Activated effector memory CD4-positive, alpha-beta T cell treated with anti-CD3 and anti-CD28 coated beads, Interleukin-2, amount 50 U/mL, for 16 hours (primary cell): ENCODE data around the gene PRSS35.
"Not testable (repeated sequence)": the region's sequence is repeated elsewhere in the genome, so short reads cannot be mapped to it uniquely, and the experiment has no call there.

Experiments
- DNase-seq: peaks from one replicate; pipeline ENCODE4 v3.0.0-alpha.2; 2020

Gene PRSS35

DNA sequence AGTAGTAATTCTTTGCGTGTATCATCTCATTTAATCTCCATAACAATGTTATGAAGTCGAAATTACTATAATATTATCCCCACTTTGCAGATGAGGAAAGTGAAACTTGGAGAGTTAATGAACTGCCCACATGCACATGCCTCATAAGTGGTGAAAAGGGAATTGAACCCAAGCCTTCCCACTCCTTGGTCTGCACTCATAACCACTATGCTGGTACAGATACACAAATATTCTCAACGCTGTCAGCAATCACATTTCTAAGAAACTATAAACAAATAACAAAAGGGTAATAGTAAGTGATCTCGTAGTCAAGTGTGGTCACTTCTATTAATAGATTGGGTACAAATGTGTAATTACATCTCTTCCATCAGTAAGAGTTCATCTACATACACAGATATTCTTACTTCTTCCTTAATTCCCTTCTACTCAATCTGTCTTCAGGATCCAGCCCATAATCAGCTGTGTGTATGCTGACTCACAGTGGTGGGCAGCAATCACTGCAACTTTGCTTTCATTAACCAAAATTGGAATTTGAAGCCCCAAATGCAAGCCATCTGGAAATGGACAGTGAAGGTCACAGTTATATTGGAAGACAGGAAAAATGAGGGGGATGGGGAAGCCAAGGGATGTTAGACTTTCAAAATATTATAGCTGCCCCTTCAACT is 6.6 kb downstream of the PRSS35 start:
- no peak for DNase-seq

DNA sequence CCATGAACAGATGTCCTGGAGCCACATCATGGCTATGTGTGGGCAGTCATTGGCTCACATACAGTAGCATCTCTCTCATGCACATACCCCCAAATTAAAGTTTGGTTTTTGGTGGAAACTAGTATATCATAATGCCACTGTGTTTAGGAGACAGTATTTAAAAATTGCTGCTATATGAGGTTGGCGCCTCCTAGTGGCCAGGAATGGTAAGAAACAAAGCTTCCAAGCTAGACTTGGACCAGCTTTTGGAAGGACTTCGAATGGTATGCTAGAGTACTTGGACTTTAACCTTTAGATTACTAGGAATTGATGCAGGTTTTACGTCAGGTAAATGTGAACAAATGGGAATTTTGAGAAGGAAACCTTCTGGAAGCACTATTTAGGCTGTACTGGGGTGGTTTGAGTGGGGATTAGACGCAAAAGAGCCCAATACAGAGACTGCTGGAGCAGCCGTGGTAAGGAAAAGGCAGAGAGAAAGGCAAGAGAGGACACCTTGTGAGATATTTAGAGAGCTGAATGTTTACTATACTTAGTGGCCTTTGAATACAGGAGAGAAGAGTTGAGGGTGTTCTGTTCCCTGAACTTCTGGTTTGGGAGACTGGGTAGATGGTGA is 23.8 kb downstream of the PRSS35 start:
- DNase-seq, result peak; percentile 80

DNA sequence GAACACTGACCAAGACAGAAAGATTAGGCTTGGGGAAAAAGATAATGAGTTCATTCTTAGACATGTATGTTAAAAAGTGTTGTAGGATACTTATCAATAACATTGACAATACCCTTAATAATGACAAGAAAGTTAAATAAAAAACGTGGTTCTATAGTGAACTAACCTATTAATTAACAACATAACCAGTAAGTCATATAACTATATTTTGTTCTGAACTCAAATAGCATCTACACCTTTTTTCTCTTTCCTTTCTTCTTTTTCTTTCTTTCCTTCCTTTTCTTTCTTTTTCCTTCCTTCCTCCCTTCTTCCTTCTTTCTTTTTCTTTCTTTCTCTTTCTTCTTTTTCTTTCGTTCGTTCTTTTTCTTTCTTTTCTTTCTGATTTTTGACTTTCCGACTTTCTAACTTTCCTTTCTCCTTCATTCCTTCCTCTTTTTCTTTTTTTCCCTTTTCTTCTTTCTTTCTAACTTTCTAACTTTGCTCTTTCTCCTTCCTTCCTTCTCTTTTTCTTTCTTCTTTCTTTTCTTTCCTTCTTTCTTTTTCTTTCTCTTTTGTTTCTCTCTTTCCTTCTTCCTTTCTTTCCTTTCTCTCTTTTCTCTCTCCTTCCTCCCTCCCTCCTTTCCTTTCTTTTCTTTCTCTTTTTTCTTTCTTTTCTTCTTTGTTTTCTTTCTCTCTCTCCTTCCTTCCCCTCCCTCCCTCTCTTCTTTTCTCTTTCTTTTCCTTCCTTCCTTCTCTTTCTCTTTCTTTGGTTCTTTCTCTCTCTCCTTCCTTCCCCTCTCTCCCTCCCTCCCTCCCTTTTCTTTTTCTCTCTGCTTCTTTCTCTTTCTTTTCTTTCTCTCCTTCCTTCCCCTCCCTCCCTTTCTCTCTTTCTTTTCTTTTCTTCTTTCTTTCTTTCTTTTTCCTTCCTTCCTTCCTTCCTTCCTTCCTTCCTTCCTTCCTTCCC is 24.6 kb downstream of the PRSS35 start:
- no peak for DNase-seq

DNA sequence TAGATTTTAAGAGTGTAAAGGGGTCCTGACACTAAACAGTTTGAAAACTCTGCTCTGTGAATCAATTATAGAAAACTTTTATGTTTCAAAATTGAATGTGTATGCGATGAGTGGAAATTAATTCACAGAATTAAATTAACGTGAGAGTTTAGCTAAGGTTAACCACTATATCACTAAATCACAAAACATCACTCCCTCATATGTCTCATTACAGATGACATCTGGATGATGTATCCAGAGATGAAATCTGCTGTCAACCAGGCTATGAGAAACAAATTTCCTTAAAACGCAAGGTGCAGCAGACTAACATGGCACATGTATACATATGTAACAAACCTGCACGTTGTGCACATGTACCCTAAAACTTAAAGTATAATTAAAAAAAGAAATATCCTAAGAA is 27.3 kb downstream of the PRSS35 start:
- no peak for DNase-seq

DNA sequence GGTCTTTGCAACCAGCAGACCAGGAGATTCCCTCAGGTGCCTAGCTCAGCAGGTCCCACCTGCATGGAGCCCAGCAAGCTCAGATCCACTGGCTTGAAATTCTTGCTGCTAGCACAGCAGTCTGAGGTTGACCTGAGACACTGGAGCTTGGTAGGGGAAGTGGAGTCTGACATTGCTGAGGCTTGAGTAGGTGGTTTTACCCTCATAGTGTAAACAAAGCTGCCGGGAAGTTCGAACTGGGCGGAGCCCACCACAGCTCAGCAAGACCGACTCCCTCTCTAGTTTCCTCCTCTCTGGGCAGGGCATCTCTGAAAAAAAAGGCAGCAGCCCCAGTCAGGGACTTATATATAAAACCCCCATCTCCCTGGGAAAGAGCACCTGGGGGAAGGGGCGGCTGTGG is 34.3 kb downstream of the PRSS35 start:
- DNase-seq, result no peak

DNA sequence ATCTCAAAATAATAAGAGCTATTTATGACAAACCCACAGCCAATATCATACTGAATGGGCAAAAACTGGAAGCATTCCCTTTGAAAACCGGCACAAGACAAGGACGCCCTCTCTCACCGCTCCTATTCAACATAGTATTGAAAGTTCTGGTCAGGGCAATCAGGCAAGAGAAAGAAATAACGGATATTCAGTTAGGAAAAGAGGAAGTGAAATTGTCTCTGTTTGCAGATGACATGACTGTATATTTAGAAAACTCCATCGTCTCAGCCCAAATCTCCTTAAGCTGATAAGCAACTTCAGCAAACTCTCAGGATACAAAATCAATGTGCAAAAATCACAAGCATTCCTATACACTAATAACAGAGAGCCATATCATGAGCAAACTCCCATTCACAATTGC is 38.1 kb downstream of the PRSS35 start:
- not testable (repeated sequence) for DNase-seq

DNA sequence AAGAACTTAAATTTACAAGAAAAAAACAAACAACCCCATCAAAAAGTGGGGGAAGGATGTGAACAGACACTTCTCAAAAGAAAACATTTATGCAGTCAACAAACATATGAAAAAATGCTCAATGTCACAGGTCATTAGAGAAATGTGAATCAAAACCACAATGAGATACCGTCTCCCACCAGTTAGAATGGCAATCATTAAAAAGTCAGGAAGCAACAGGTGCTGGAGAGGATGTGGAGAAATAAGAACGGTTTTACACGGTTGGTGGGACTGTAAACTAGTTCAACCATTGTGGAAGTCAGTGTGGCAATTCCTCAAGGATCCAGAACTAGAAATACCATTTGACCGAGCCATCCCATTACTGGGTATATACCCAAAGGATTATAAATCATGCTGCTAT is 39.4 kb downstream of the PRSS35 start:
- DNase-seq, result not testable (repeated sequence)

DNA sequence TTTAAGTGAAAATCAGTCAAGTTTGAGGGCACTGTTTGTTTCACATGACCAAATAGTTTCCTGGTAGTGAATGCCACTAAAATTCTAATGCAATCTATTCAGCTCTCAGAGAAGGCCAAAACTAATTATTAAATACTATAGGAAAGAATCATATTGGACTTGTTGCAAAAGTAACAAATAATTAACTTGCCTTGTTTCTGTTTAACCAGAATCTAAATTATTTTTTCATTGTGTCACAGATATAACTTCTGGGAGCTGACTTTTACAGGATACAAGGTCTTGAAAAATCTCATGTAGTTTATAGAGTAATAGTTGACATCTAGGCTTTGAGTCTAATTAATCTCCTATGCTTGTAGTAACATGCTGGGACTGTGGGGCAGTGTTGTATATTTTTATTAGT is 44.5 kb downstream of the PRSS35 start:
- no peak for DNase-seq

DNA sequence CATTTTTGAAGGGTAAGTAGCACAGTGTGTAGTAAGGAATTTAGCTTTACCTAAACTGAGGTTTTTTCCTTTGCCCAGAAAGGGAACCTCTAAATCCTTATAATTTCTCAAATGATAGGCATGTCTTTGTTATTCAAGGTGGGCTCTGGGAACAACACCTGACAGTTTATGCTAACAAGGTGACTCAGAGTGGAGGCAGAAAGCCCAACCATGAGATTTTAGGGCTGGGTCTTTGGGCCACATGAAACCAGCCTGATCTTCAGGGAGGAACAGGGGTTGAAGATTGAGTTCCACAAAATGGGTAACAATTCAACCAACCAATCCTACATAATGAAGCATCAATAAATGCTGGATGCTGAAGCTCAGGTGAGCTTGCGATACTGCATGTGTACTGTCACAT is 46.6 kb downstream of the PRSS35 start:
- no peak for DNase-seq

DNA sequence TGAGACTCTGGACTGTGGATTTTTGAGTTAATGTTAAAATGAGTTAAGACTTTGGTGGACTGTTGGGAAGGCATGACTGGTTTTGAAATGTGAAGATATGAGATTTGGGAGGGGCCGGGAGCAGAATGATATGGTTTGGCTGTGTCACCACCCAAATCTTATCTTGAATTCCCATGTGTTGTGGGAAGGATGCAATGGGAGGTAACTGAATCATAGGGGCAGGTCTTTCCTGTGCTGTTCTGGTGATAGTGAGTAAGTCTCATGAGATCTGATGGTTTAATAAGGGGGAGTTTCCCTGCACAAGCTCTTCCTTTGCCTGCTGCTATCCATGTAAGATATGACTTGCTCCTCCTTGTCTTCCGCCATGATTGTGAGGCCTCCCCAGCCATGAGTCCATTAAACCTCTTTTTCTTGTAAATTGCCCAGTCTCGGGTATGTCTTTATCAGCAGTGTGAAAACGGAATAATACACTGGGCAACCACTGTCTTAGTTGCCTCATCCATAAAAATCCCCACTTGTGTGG is 59.4 kb downstream of the PRSS35 start:
- not testable (repeated sequence) for DNase-seq

DNA sequence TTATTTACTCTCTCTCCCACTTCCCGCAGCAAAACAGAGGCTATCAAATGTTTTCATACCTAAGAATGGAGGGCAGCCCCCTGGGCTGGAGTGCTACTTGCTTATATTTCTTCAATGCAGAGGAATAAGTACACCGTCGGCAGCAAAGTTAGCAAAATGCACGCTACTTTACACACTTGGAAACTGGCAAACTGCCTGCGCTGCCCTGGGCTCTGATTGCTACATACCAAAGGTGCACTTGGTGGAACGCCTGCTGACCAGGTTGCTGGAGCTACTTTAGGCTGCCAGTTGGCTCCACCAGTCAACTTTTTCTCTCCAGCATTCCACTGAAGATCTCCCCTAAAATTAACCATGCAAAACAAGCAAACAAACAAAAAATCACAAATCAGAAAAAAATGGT is 62.4 kb downstream of the PRSS35 start:
- no peak for DNase-seq
